ENCODE data around the gene KIAA1217.

DNA sequence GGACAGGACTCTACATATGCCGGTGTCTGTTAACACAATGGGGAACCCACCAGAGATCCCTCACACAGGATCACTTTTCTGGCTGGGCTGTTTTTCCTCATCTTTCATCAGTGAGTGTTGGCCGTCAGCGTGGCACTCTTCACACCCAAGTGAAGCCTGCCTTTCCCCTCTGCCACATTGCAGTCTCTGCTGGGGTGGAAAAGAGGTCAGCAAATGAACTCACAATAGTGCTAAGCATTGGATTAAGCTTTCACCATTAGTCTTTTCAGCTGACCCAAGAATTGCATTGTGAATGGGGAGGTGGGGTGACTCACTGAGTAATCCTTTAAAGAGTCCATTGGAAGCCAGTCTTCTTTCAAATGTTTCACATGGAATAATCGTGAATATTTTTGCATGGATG lies 143.0 kb downstream of the KIAA1217 start:
- TF ChIP-seq HOXA7 (CRISPR knock-in tag; IDR thresholded peaks at IDR 0.05) (no peak), SREBF2 (IDR thresholded peaks at IDR 0.05) (no peak), RAD21 (conservative IDR thresholded peaks at IDR 0.05 in 1 of 2, IDR thresholded peaks at IDR 0.05 in 1 of 2) (no peak), CEBPB (IDR thresholded peaks at IDR 0.05) (no peak), POLR2A (IDR thresholded peaks at IDR 0.05; ENCODE audit: low read length) (no peak)
- TF ChIP-seq, protein P1, sequence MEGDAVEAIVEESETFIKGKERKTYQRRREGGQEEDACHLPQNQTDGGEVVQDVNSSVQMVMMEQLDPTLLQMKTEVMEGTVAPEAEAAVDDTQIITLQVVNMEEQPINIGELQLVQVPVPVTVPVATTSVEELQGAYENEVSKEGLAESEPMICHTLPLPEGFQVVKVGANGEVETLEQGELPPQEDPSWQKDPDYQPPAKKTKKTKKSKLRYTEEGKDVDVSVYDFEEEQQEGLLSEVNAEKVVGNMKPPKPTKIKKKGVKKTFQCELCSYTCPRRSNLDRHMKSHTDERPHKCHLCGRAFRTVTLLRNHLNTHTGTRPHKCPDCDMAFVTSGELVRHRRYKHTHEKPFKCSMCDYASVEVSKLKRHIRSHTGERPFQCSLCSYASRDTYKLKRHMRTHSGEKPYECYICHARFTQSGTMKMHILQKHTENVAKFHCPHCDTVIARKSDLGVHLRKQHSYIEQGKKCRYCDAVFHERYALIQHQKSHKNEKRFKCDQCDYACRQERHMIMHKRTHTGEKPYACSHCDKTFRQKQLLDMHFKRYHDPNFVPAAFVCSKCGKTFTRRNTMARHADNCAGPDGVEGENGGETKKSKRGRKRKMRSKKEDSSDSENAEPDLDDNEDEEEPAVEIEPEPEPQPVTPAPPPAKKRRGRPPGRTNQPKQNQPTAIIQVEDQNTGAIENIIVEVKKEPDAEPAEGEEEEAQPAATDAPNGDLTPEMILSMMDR (IDR thresholded peaks at IDR 0.05) = no peak
